Tibial nerve (tissue), 4 donors: ENCODE measurements around the gene SH2B3. TPM values are rescaled to one million over a fixed set of nuclear protein-coding genes. Genes with fewer than 3 reads are reported as not detected.

ENCODE experiments used
- DNase-seq, 2 donors: peaks; one replicate each; pipeline ENCODE4 v3.0.0-alpha.2; 2019; ENCODE audit warnings: low spot score in 2 of 2
- H3K27ac ChIP-seq, 4 donors: fragments of 200-600 bp; sonication (generic) in 3 of 4; one replicate each; pipeline ENCODE4 v1.5.1; 2017 to 2019; ENCODE audit warnings: mild to moderate bottlenecking in 1 of 4
- H3K27me3 ChIP-seq, 2 donors: fragments of 200-600 bp; sonication (generic) in 1 of 2; one replicate each; pipeline versions ENCODE4 v1.5.1 to v1.6.0; 2017 to 2019
- H3K36me3 ChIP-seq, 3 donors: fragments of 200-600 bp; sonication (generic); one replicate each; pipeline ENCODE4 v1.5.1; 2018 to 2019
- H3K4me1 ChIP-seq, 4 donors: fragments of 200-600 bp; sonication (generic) in 3 of 4; one replicate each; pipeline ENCODE4 v1.5.1; 2017 to 2019
- H3K4me3 ChIP-seq, 4 donors: fragments of 200-600 bp; sonication (generic) in 3 of 4; one replicate each; pipeline ENCODE4 v1.5.1; 2017 to 2019; ENCODE audit warnings: mild to moderate bottlenecking in 1 of 4, moderate library complexity in 1 of 4
- H3K9me3 ChIP-seq, 4 donors: fragments of 200-600 bp; sonication (generic) in 3 of 4; one replicate each; pipeline ENCODE4 v1.5.1; 2017 to 2019
- EP300 ChIP-seq, 2 donors: sonication (generic); formaldehyde crosslinking; IDR thresholded peaks; one replicate each; pipeline ENCODE4 v1.6.1; 2017; ENCODE audit warnings: antibody characterized with exemption in 2 of 2, mild to moderate bottlenecking in 1 of 2
- POLR2A ChIP-seq, 2 donors: fragments of 450-650 bp; IDR thresholded peaks; one replicate each; pipeline ENCODE4 v1.6.1; 2017; ENCODE audit warnings: antibody characterized with exemption in 2 of 2, mild to moderate bottlenecking in 2 of 2, moderate library complexity in 2 of 2
- WGBS, 2 donors: methylation state at CpG; one replicate each; pipeline ENCODE4 v1.1.5; 2018; 5-methylcytosine and 5-hydroxymethylcytosine counted together
- total RNA-seq, 4 donors: library from RNA; depleted of rRNA; stranded (reverse); fragments of >200 nt; gene quantifications; one replicate each; pipeline ENCODE4 v1.1.0, GENCODE V29; 2016
- TF ChIP-seq, protein P1 (sequence below), 5 experiments: fragments of 200-600 bp in 3 of 5; fragments of 450-650 bp in 2 of 5; sonication (generic) in 3 of 5; IDR thresholded peaks; one replicate each; pipeline ENCODE4 v1.5.1; 2016 to 2019; ENCODE audit warnings: antibody characterized with exemption in 5 of 5, mild to moderate bottlenecking in 3 of 5, moderate library complexity in 2 of 5

Gene SH2B3
- total RNA-seq, 4 donors from 2014 or later: 21.4 to 79.8 (median 36.3) TPM

DNA sequence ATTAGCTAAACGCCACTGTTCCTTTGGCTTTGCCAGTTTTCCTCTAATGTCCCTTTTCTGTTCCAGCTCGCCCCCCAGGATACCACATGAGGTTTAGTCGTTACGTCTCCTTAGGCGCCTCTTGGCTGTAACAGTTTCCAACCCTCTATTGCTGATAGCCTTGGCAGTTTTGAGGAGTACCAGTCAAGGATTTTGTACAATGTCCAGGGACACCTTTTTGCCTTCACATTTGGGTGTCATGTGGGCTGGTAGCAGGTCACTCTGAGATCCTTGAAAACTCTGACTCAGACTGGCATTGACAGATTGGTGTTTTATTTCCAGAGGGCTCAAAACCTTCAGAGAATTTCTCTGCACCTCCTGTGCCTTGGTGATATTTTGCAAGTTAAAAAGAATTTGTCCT lies 14.1 kb downstream of the SH2B3 start:
- TF ChIP-seq POLR2A (IDR thresholded peaks at IDR 0.05): no peak
- TF ChIP-seq EP300 (IDR thresholded peaks at IDR 0.05): no peak
- TF ChIP-seq, protein P1, sequence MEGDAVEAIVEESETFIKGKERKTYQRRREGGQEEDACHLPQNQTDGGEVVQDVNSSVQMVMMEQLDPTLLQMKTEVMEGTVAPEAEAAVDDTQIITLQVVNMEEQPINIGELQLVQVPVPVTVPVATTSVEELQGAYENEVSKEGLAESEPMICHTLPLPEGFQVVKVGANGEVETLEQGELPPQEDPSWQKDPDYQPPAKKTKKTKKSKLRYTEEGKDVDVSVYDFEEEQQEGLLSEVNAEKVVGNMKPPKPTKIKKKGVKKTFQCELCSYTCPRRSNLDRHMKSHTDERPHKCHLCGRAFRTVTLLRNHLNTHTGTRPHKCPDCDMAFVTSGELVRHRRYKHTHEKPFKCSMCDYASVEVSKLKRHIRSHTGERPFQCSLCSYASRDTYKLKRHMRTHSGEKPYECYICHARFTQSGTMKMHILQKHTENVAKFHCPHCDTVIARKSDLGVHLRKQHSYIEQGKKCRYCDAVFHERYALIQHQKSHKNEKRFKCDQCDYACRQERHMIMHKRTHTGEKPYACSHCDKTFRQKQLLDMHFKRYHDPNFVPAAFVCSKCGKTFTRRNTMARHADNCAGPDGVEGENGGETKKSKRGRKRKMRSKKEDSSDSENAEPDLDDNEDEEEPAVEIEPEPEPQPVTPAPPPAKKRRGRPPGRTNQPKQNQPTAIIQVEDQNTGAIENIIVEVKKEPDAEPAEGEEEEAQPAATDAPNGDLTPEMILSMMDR (IDR thresholded peaks at IDR 0.05): no peak
- H3K4me1 ChIP-seq: peaks cover 0 to 5% (median 1%) of the 10 kb centered on the region in 4 donors
- H3K4me3 ChIP-seq: no peak overlapping the region
- DNase-seq: no peak
- H3K9me3 ChIP-seq: no peaks in the 10 kb centered on the region
- peaks cover 2 to 60% (median 9%) of the 10 kb centered on the region in 3 donors for H3K36me3 ChIP-seq
- 90 to 94% methylated on average over 5 of the region's 5 CpGs for WGBS, 2 donors
- H3K27me3 ChIP-seq: no peaks in the 10 kb centered on the region
- no peak overlapping the region for H3K27ac ChIP-seq

DNA sequence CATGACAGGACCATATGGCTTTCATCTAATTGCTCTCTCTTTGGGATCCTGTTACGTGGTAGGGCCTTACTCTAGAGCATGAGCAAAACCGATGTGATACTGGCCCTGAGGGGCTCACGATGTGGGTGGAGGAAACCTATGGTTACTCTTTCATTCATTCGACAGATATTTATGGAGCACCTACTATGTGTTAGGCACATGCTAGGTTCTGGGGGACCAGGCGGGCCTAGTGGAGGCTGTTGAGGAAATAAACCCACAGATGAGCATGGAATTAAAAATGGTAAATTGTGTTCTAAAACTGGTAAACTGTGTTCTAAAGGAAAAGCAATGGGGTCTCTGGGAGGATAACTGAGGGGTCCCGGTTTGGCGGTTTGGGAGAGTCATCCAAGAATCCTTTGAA lies 14.8 kb downstream of the SH2B3 start:
- DNase-seq: no peak
- Histone ChIP-seq H3K9me3 (no peaks in the 10 kb centered on the region), H3K36me3 (peaks cover 2 to 60% (median 9%) of the 10 kb centered on the region in 3 donors), H3K4me1 (peaks cover 0 to 10% (median under 1%) of the 10 kb centered on the region in 4 donors), H3K27me3 (no peaks in the 10 kb centered on the region), H3K4me3 (no peak overlapping the region), H3K27ac (no peak overlapping the region)
- TF ChIP-seq POLR2A (IDR thresholded peaks at IDR 0.05) (no peak), EP300 (IDR thresholded peaks at IDR 0.05) (no peak)
- TF ChIP-seq, protein P1 (IDR thresholded peaks at IDR 0.05): no peak
- WGBS, 2 donors: 90% methylated on average over 7 of the region's 7 CpGs

DNA sequence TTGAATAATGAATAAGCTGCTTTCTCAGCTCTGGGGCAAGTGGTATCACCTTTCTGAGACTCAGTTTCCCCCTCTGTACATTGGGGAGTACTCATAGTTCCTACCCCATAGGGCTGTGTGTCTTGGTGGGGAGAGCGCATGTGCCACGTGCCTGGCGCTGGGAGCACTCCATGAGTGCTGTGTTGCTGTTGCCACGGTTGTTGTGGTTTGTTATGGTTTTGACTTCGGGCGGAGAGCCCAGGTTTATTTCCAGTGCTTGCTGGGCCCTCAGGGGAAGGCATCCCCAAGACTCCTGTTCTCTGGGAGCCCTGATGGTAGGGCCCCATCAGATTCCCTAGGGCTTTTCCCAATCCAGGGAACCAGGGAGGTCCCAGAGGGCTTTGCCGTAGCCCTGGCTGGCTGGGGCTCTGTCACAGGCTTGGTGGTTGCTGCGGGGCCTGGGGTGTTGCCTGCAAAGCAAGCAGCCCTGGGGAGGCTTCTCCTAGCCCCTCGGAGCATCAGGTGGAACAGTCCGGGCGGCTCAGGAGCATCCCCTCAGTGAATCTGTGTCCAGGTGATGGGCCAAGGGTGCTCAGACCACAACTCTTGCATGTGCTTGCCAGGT lies 18.6 kb downstream of the SH2B3 start:
- Histone ChIP-seq H3K27me3 (no peaks in the 10 kb centered on the region), H3K9me3 (no peaks in the 10 kb centered on the region), H3K4me3 (no peak overlapping the region), H3K27ac (no peak overlapping the region), H3K36me3 (peaks cover 0 to 34% (median 0%) of the 10 kb centered on the region in 3 donors), H3K4me1 (peaks cover 0 to 18% (median 17%) of the 10 kb centered on the region in 4 donors)
- DNase-seq: no peak
- TF ChIP-seq POLR2A (IDR thresholded peaks at IDR 0.05) (no peak), EP300 (IDR thresholded peaks at IDR 0.05) (no peak)
- TF ChIP-seq, protein P1 (IDR thresholded peaks at IDR 0.05): no peak
- 85 to 93% methylated on average over 8 to 11 of the region's 11 CpGs for WGBS, 2 donors

DNA sequence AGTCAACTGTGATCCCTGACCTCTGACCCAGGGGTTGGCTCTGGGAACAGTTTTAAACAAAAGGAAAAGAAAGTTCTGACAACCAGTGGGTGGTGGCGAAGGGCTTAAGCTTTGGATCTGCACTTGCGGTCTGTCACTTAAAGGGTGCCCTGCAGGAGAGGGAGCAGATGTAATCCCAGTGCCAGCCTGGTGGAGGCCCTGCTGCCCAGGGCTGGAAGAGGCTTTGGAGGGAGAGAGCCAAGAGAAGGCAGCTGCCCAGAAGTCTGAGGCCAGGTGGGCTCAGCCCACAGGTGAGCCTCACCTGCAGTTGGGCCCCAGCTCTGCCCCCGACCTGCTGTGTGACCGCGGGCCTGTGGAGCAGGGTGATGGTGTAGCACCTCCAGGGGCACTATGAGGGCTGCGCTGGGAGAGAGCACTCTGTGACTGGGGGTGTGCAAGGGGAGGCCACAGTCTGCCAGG lies 19.1 kb downstream of the SH2B3 start:
- Histone ChIP-seq H3K36me3 (peaks cover 0 to 29% (median 0%) of the 10 kb centered on the region in 3 donors), H3K4me3 (no peak overlapping the region), H3K9me3 (no peaks in the 10 kb centered on the region), H3K27ac (no peak overlapping the region), H3K4me1 (peaks cover 0 to 23% (median 22%) of the 10 kb centered on the region in 4 donors), H3K27me3 (no peaks in the 10 kb centered on the region)
- DNase-seq: no peak
- 94 to 97% methylated on average over 6 of the region's 6 CpGs for WGBS, 2 donors
- TF ChIP-seq, protein P1 (IDR thresholded peaks at IDR 0.05): no peak
- no peak for TF ChIP-seq POLR2A (IDR thresholded peaks at IDR 0.05)
- no peak for TF ChIP-seq EP300 (IDR thresholded peaks at IDR 0.05)

DNA sequence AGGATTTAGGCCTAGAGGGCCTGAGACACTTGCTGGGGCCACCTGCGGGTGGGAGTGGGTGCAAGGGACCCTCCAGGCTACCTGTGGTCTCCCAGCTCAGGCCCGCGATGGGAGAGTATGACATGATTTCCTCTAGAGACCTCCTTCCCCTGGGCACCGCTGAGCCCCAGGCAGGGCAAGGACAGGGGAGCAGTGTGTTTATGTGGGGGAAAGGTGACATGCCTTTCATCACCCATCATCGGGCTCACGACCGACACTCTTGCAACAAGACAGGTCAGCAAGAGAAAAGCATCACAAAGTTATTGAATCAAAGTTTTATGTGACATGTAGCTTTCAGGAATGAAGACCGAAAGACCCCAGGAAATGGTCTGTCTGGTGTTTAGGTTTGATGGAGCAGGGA lies 19.9 kb downstream of the SH2B3 start:
- Histone ChIP-seq H3K27ac (no peak overlapping the region), H3K4me1 (peaks cover 0 to 32% (median 30%) of the 10 kb centered on the region in 4 donors), H3K9me3 (no peaks in the 10 kb centered on the region), H3K4me3 (no peak overlapping the region), H3K36me3 (peaks cover 0 to 20% (median 0%) of the 10 kb centered on the region in 3 donors), H3K27me3 (no peaks in the 10 kb centered on the region)
- TF ChIP-seq POLR2A (IDR thresholded peaks at IDR 0.05): no peak
- TF ChIP-seq, protein P1 (IDR thresholded peaks at IDR 0.05): no peak
- TF ChIP-seq EP300 (IDR thresholded peaks at IDR 0.05): no peak
- DNase-seq: no peak
- 60 to 70% methylated on average over 8 of the region's 8 CpGs for WGBS, 2 donors
